ENCODE data around the gene FOXRED1. TPM values are rescaled to one million over a fixed set of nuclear protein-coding genes. Genes with fewer than 3 reads are reported as not detected.
A peak's percentile ranks its signal among the peaks of the same experiment; 100 is the strongest.

FOXRED1 gene
- total and polyA plus RNA-seq, 9 of the 15 experiments (the other 6 are each of a cell fraction or from before 2014, with no cell fraction given): 14.1 to 94.4 (median 53.1) TPM

DNA sequence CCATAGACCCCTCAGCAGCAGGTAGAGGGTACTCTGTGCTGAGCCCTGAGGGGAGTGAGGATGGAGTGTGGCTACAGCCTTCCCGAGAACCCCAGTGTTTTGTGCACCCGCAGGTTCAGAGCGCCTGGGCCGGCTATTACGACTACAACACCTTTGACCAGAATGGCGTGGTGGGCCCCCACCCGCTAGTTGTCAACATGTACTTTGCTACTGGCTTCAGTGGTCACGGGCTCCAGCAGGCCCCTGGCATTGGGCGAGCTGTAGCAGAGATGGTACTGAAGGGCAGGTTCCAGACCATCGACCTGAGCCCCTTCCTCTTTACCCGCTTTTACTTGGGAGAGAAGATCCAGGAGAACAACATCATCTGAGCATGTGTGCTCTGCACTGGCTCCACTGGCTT is 8.4 kb downstream of the FOXRED1 start:
- ChIA-PET POLR2A (no interaction called here), CTCF (ENCODE audit: low intra/inter-chr PET ratio) (no interaction called here)
- BruUV-seq (replicated peaks): no TSS peak
- Histone ChIP-seq H4K20me1 (replicated peaks; ENCODE audit: control insufficient read depth, insufficient read depth, low read length) (peaks cover 3% of the 10 kb centered on the region; the same call in 1 of the 2 replicates), H3K9ac (ENCODE audit: insufficient read depth in 1 of 2, low read depth in 2 of 2, low read length in 2 of 2) (0 out of 4 replicates have a peak overlapping the region, but pooled peaks of 1 of the 2 experiments have one; percentile 65), H3K4me3 (no peak overlapping the region), H3K36me3 (ENCODE audit: control insufficient read depth, insufficient read depth, low read length) (peaks cover 55% of the 10 kb centered on the region), H3K9me1 (ENCODE audit: control insufficient read depth, insufficient read depth, low read length) (no peaks in the 10 kb centered on the region), H3K4me1 (replicated peaks in 1 of 2; ENCODE audit: control insufficient read depth in 2 of 2, insufficient read depth in 2 of 2, low read length in 2 of 2) (peaks cover 6 to 8% of the 10 kb centered on the region in 2 experiments; a peak in 3 of 5 replicates), H2AFZ (ENCODE audit: low read depth, low read length) (no peak overlapping the region), H3K27ac (ENCODE audit: extremely low read depth, low read depth, low read length) (no peak overlapping the region), H3K27me3 (ENCODE audit: control insufficient read depth in 2 of 2, insufficient read depth in 2 of 2, low read length in 2 of 2) (no peaks in the 10 kb centered on the region), H3K9me3 (replicated peaks; ENCODE audit: control insufficient read depth, insufficient read depth, low read depth, low read length) (no peaks in the 10 kb centered on the region), H3K79me2 (ENCODE audit: control insufficient read depth, insufficient read depth, low read length) (no peaks in the 10 kb centered on the region; the same call in 2 of the 3 replicates), H3K4me2 (ENCODE audit: insufficient read depth, low read length) (no peak overlapping the region)
- intact Hi-C loops (cut with micrococcal nuclease): no loop called here
- DNase-seq (ENCODE audit: extremely low read depth in 1 of 4, low spot score in 3 of 4) (no peak), ATAC-seq (no peak), FAIRE-seq (no peak)
- in situ Hi-C loops (cut with MboI): no loop called here
- 93% methylated on average over 11 of the region's 11 CpGs for WGBS (ENCODE audit: insufficient coverage, low coverage, missing lambda C conversion rate)
- TF ChIP-seq, protein P1, sequence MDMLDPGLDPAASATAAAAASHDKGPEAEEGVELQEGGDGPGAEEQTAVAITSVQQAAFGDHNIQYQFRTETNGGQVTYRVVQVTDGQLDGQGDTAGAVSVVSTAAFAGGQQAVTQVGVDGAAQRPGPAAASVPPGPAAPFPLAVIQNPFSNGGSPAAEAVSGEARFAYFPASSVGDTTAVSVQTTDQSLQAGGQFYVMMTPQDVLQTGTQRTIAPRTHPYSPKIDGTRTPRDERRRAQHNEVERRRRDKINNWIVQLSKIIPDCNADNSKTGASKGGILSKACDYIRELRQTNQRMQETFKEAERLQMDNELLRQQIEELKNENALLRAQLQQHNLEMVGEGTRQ (CRISPR knock-in tag; IDR thresholded peaks at IDR 0.05): no peak
- TF ChIP-seq FOS (IDR thresholded peaks at IDR 0.05; ENCODE audit: extremely low read depth, insufficient read length): no peak
- no peak for TF ChIP-seq ZBTB33 (CRISPR knock-in tag; IDR thresholded peaks at IDR 0.05)
- TF ChIP-seq CUX1 (CRISPR knock-in tag; IDR thresholded peaks at IDR 0.05): no peak
- TF ChIP-seq, protein P2, sequence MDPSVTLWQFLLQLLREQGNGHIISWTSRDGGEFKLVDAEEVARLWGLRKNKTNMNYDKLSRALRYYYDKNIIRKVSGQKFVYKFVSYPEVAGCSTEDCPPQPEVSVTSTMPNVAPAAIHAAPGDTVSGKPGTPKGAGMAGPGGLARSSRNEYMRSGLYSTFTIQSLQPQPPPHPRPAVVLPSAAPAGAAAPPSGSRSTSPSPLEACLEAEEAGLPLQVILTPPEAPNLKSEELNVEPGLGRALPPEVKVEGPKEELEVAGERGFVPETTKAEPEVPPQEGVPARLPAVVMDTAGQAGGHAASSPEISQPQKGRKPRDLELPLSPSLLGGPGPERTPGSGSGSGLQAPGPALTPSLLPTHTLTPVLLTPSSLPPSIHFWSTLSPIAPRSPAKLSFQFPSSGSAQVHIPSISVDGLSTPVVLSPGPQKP (CRISPR knock-in tag; IDR thresholded peaks at IDR 0.05): no peak
- no peak for TF ChIP-seq SIN3B (IDR thresholded peaks at IDR 0.05; ENCODE audit: low read depth)
- TF ChIP-seq ZNF512 (tag; IDR thresholded peaks at IDR 0.05): no peak
- TF ChIP-seq, protein P3, sequence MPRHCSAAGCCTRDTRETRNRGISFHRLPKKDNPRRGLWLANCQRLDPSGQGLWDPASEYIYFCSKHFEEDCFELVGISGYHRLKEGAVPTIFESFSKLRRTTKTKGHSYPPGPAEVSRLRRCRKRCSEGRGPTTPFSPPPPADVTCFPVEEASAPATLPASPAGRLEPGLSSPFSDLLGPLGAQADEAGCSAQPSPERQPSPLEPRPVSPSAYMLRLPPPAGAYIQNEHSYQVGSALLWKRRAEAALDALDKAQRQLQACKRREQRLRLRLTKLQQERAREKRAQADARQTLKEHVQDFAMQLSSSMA (CRISPR knock-in tag; IDR thresholded peaks at IDR 0.05): no peak
- TF ChIP-seq TRIM24 (IDR thresholded peaks at IDR 0.05): no peak

Measured in K562 (cell line).